Smooth muscle cell (in vitro differentiated cells): ENCODE data around the gene IFT88. TPM values are rescaled to one million over a fixed set of nuclear protein-coding genes. Genes with fewer than 3 reads are reported as not detected.

Experiments
- DNase-seq: peaks from one replicate; lab custom pipeline; 2025; ENCODE audit not compliant: unreplicated experiment; lab: John Stamatoyannopoulos, UW
- H2AFZ ChIP-seq: fragments of 200-600 bp; sonication (generic); 2 replicates; pipeline ENCODE4 v1.6.0; 2016; ENCODE audit warnings: antibody characterized with exemption, low read depth, mild to moderate bottlenecking
- H3F3A ChIP-seq: fragments of 200-600 bp; sonication (generic); 2 replicates; pipeline ENCODE4 v1.6.0; 2017; ENCODE audit warnings: antibody characterized with exemption, low read depth
- H3K27ac ChIP-seq: fragments of 200-600 bp; sonication (generic); 2 replicates; pipeline ENCODE4 v1.5.1; 2016; ENCODE audit warnings: low read depth, mild to moderate bottlenecking
- H3K27me3 ChIP-seq: fragments of 200-600 bp; sonication (generic); 2 replicates; pipeline ENCODE4 v1.6.1; 2016; ENCODE audit warnings: low read depth, mild to moderate bottlenecking
- H3K36me3 ChIP-seq: fragments of 200-600 bp; sonication (generic); 2 replicates; pipeline ENCODE4 v1.5.1; 2016; ENCODE audit warnings: low read depth
- H3K4me1 ChIP-seq: fragments of 200-600 bp; sonication (generic); 2 replicates; pipeline ENCODE4 v1.5.1; 2016; ENCODE audit warnings: low read depth
- H3K4me2 ChIP-seq: fragments of 200-600 bp; sonication (generic); 2 replicates; pipeline ENCODE4 v1.6.0; 2016; ENCODE audit warnings: mild to moderate bottlenecking
- H3K4me3 ChIP-seq: fragments of 200-600 bp; sonication (generic); 2 replicates; pipeline ENCODE4 v1.5.1; 2016; ENCODE audit warnings: mild to moderate bottlenecking
- H3K79me2 ChIP-seq: fragments of 200-600 bp; sonication (generic); 2 replicates; pipeline ENCODE4 v1.6.0; 2016; ENCODE audit warnings: low read depth, mild to moderate bottlenecking
- H3K9ac ChIP-seq: fragments of 200-600 bp; sonication (generic); 2 replicates; pipeline ENCODE4 v1.6.0; 2016; ENCODE audit warnings: low read depth
- H3K9me3 ChIP-seq: fragments of 200-600 bp; sonication (generic); replicated peaks from 2 replicates; pipeline ENCODE4 v1.5.1; 2016; ENCODE audit warnings: low read depth
- H4K20me1 ChIP-seq: fragments of 200-600 bp; sonication (generic); 2 replicates; pipeline ENCODE4 v1.6.0; 2016; ENCODE audit warnings: low read depth
- WGBS: methylation state at CpG from one replicate; pipeline ENCODE4 v1.1.7; 2016; ENCODE audit warnings: low lambda C conversion rate; 5-methylcytosine and 5-hydroxymethylcytosine counted together
- polyA plus RNA-seq: library from polyadenylated mRNA; unstranded; fragments of >200 nt; fragmentation: Nextera tagmentation; extraction: Ambion mirVana; gene quantifications from 2 replicates; pipeline ENCODE4 v1.2.1, GENCODE V29; 2016
- total RNA-seq: library from RNA; depleted of rRNA; stranded (reverse); fragments of >200 nt; gene quantifications from 2 replicates; pipeline ENCODE4 v1.2.3, GENCODE V29; 2014
- TF ChIP-seq, protein P1 (sequence below): fragments of 200-600 bp; sonication (generic); IDR thresholded peaks from 2 replicates; pipeline ENCODE4 v1.5.1; 2017; ENCODE audit warnings: borderline replicate concordance, mild to moderate bottlenecking, antibody characterized with exemption; ENCODE audit not compliant: insufficient read depth, poor library complexity, severe bottlenecking

Gene IFT88
- total and polyA plus RNA-seq, 2 experiments from 2014 or later, result 9.0 to 13.4 TPM

DNA sequence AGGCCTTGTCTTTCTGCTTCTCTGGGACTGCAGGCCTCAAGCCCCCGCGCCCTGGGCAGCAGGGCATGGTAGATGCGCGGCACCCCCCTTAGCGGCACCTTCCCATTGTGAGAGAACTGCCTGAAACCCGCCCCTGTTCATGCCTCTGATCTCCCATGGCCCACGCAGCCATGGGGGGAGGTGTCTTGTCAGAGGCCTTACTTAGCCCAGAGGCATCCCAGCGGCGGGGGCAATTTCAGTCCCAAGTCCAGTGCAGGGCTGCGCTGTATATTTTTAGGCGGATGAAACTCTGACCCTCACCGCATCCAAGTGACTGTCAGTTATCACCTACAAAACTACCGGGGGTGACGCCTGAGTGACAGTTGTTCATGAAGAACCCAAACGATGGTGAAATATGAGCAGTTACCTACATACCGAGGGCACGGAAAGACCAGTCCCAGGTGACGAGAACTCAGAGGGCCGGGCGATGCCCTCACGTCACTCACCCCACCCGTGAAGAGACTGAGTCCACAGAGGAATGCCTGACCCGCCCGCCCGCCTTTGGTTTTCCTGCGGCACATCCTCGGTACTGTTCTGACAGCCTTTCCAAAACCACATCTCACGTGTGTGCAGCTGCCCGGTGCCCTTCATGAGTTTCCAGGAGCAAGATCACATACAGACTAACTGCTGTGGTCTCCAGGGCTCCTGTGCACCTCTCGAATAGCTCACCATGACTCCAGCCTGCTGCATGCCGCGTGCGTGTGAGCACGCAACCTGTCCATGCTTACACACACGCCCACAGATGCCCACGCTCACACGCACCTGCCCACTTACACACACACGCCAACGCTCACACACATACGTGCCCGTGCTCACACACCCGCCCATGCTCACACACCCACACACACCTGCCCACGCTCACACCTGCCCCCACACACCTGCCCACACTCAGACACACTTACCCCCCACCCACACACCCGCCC, 150.9 kb downstream of the IFT88 start:
- 95% methylated on average over 41 of the region's 44 CpGs for WGBS
- no peak for DNase-seq
- TF ChIP-seq, protein P1, sequence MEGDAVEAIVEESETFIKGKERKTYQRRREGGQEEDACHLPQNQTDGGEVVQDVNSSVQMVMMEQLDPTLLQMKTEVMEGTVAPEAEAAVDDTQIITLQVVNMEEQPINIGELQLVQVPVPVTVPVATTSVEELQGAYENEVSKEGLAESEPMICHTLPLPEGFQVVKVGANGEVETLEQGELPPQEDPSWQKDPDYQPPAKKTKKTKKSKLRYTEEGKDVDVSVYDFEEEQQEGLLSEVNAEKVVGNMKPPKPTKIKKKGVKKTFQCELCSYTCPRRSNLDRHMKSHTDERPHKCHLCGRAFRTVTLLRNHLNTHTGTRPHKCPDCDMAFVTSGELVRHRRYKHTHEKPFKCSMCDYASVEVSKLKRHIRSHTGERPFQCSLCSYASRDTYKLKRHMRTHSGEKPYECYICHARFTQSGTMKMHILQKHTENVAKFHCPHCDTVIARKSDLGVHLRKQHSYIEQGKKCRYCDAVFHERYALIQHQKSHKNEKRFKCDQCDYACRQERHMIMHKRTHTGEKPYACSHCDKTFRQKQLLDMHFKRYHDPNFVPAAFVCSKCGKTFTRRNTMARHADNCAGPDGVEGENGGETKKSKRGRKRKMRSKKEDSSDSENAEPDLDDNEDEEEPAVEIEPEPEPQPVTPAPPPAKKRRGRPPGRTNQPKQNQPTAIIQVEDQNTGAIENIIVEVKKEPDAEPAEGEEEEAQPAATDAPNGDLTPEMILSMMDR, result no peak
- Histone ChIP-seq H3F3A (peaks cover 11% of the 10 kb centered on the region), H3K4me1 (peaks cover 13% of the 10 kb centered on the region), H3K79me2 (no peaks in the 10 kb centered on the region), H3K9ac (no peak overlapping the region), H3K9me3 (no peaks in the 10 kb centered on the region), H3K4me2 (no peak overlapping the region), H3K36me3 (no peaks in the 10 kb centered on the region), H4K20me1 (no peaks in the 10 kb centered on the region), H2AFZ (no peak overlapping the region), H3K4me3 (no peak overlapping the region), H3K27ac (no peak overlapping the region), H3K27me3 (peaks cover 24% of the 10 kb centered on the region)

DNA sequence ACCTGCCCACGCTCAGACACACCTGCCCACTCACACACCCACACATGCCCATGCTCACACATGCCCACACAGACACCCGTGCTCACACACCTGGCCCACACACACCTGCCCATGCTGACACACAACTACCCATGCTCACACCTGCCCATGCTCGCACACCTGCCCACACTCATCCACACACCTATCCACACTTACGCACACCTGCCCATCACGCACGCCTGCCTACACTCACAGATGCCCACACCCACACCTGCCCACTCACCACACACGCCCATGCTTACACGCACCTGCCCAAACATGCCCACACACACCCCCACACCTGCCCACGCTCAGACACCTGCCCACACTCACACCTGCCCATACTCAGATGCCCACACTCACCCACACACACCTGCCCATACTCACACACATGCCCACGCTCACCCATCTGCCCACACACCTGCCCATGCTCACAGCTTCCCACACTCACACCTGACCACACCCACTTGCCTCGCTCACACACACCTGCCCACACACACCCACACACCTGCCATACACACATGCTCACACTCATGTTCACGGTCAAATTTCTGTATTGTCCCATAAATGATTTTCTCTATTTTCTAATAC, 152.1 kb downstream of the IFT88 start:
- Histone ChIP-seq H3K27ac (no peak overlapping the region), H2AFZ (no peak overlapping the region), H4K20me1 (no peaks in the 10 kb centered on the region), H3K9me3 (no peaks in the 10 kb centered on the region), H3F3A (peaks cover 4% of the 10 kb centered on the region), H3K4me3 (no peak overlapping the region), H3K4me2 (no peak overlapping the region), H3K79me2 (no peaks in the 10 kb centered on the region), H3K9ac (no peak overlapping the region), H3K27me3 (peaks cover 24% of the 10 kb centered on the region), H3K36me3 (no peaks in the 10 kb centered on the region), H3K4me1 (peaks cover 7% of the 10 kb centered on the region)
- TF ChIP-seq, protein P1, result no peak
- no peak for DNase-seq
- over 99% methylated on average over 12 of the region's 12 CpGs for WGBS

DNA sequence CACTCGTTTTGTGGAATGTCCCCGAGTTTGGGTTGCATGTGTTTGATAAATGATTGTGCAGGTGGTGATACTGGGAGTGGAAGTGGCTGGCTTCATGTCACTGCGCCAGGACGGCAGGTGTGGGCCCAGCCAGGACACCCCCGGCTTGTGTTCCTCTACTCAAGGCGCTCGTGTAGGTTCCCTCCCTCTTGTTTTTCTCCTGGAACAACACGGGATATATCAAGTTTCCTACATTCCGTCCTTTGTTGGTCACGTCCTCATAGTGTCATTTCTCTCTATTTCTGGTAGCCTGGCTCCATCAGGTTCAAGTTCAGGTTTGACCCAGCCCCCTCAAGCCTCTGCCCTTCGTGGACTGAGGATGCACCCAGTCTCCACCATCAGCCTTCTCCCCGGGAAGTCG, 152.8 kb downstream of the IFT88 start:
- H3K9ac ChIP-seq, result no peak overlapping the region
- H3K4me3 ChIP-seq, result no peak overlapping the region
- DNase-seq, result no peak
- H3K27ac ChIP-seq, result no peak overlapping the region
- no peak overlapping the region for H3K4me2 ChIP-seq
- H4K20me1 ChIP-seq, result no peaks in the 10 kb centered on the region
- H3K27me3 ChIP-seq, result peaks cover 24% of the 10 kb centered on the region
- no peaks in the 10 kb centered on the region for H3K79me2 ChIP-seq
- H3K9me3 ChIP-seq, result no peaks in the 10 kb centered on the region
- 93% methylated on average over 13 of the region's 13 CpGs for WGBS
- H3K4me1 ChIP-seq, result peaks cover 7% of the 10 kb centered on the region
- no peaks in the 10 kb centered on the region for H3K36me3 ChIP-seq
- TF ChIP-seq, protein P1, result no peak
- H2AFZ ChIP-seq, result no peak overlapping the region
- H3F3A ChIP-seq, result no peaks in the 10 kb centered on the region
